NCI-H526 treated with DMSO at 0.1 percent for 48 hours (cell line): ENCODE data around the gene TLR4.

Experiments
- DNase-seq: peaks from one replicate; lab custom pipeline; 2025; lab: John Stamatoyannopoulos, UW

Gene TLR4

GRCh38 chr9:117745598-117745997, 41.4 kb downstream of the TLR4 start:
- DNase-seq = no peak

- DNase-seq = no peak
These were observed 42.1 kb downstream of the TLR4 start for GRCh38 chr9:117746263-117746662.

GRCh38 chr9:117747386-117747970, 43.3 kb downstream of the TLR4 start:
- DNase-seq = no peak

- no peak for DNase-seq
These were observed 46.2 kb downstream of the TLR4 start for GRCh38 chr9:117750401-117750800.

GRCh38 chr9:117752894-117753293, 48.7 kb downstream of the TLR4 start:
- no peak for DNase-seq

GRCh38 chr9:117757561-117758190, 53.5 kb downstream of the TLR4 start:
- DNase-seq = no peak

- DNase-seq = no peak
These were observed 59.1 kb downstream of the TLR4 start for GRCh38 chr9:117763314-117763713.

- DNase-seq = no peak
These were observed 64.7 kb downstream of the TLR4 start for GRCh38 chr9:117768750-117769395.

GRCh38 chr9:117771136-117771535, 66.9 kb downstream of the TLR4 start:
- DNase-seq = no peak

- no peak for DNase-seq
These were observed 68.8 kb downstream of the TLR4 start for GRCh38 chr9:117772960-117773359.
